Activated naive CD4-positive, alpha-beta T cell treated with anti-CD3 and anti-CD28 coated beads, Interleukin-2, amount 50 U/mL, for 16 hours (primary cell): Measurements from ENCODE around the gene SMG1.
A peak's percentile ranks its signal among the peaks of the same experiment; 100 is the strongest.
"Not testable (repeated sequence)": the region's sequence is repeated elsewhere in the genome, so short reads cannot be mapped to it uniquely, and the experiment has no call there.

ENCODE experiments used
- DNase-seq: peaks from one replicate; pipeline ENCODE4 v3.0.0-alpha.2; 2020

The SMG1 gene

DNA sequence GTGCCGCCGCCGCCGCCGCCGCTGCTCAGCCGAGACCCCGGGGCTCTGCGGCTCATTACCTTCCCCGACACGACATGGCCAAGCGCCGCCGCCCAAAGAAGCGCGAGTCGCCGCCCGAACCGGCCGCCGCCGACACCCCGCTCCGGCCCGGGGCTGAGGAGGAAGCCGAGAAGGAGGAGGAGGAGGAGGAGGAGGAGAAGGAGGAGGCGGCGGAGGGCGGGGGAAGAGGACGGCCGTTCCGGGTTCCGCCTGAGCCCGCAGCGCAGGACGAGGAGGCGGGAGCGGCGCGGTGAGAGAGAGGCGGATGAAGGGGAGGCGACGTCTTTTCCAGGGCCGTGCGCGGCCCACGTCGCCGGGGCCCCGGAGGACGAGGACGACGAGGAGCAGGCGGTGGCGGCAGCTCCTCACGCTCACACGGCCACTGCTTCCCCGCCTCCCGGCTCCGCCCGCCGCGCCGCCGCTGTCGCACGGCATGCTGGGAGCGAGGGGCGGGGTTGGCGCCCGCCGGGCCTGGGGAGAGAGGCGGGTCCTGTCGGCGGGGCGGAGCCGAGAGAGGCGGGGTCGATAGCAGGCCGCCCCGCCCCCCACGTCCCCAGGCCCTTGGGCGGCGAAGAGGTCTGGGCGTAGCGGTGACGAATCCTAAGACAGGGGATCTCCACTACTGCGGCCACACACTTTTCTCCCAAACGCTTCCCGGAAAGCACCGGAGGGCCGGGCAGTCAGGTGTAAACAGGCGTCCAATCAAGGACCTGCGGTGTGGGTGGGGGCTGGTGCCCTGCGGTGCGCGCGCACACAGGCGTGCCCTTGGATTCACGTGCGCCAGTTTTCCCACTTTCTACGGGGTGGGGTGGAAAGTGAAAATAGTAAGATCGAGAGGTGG lies at the start of gene SMG1:
Gene SMG1, minus strand, starts transcription at position 423 of the 880 bp plus-strand sequence. Its CDS starts 367 bp downstream, at position 56.
- DNase-seq, result peak; percentile 93

DNA sequence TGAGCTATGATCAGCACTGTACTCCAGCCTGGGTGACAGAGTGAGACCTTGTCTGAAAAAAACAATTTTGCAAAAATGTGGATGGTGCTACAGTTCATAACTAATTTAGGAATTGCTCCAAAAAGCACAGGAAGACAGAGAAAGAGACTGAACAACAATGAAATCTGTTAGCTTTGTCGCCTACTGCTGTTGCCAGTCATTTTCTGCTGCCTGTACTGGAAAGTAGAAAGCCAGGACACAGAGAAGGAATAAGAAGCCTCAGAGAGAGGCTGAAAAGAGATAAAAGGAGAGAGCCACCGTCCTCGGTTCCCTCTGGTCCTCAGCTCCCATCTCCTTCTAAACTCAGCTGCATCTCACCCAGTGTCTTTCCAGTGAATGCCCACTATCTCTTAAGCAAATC lies 48.9 kb upstream of the SMG1 start:
- DNase-seq, result no peak

DNA sequence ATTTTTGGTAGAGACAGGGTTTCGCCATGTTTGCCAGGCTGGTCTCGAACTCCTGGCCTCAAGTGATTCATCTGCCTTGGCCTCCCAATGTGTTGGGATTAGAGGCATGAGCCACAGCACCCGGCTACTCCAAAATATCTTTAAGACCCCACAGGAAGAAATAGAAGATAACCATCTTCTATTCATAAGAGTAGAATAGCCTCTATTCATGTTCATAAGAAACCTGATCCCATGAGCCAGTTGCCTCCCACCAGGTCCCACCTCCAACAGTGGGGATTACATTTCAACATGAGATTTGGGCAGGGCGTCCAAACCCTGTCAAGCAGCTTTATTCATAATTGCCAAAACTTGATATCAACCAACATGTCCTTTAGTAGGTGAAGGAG lies 43.6 kb upstream of the SMG1 start:
- DNase-seq, result no peak

DNA sequence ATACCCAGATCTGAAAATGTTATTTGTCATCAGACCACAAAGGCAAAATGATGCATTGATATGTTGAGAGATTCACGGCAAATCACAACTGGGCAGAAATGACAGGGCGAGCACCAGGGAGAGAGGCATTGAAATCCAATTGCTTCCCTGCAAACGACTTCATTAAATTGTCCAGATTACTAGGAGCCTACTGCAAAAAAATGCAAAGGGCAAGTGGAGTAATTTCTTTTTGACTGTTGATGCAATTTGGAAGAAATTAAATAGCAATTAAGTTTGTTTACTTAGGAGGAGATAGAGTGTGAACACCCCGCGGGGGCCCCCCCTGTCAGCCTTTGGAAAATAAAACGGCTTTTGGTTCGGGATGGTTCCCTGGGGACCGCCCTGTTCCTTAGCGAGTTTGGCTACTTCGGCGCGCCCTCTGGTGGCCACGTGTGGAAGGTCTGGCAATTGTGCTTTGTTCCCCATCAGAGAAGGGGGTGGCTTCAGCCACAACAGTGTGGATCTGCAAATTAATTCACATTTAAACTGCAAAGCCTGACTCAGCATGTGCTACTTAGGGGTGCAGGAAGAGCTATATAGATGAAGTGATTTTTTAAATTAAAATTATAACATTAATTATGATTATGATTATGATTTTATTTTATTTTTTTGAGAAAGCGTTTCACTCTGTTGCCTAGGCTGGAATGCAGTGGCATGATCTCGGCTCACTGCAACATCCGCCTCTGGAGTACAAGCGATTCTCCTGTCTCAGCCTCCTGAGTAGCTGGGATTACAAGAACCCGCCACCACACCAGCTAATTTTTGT lies 43.0 kb upstream of the SMG1 start:
- DNase-seq, result peak; percentile 74

DNA sequence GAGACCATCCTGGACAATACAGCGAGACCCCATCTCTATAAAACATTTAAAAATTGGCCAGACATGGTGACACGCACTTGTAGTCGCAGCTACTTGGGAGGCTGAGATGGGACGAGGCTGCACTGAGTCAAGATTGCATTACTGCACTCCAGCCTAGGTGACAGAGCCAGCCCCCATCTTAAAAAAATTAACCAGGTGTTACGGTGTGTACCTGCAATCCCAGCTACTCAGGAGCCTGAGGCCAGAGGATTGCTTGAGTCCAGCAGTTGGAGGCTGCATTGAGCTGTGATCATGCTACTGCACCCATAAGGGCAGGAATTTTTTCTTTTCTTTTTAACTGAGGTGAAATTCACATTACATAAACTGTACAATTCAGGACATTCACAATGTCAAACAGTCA lies 40.6 kb upstream of the SMG1 start:
- DNase-seq, result no peak

DNA sequence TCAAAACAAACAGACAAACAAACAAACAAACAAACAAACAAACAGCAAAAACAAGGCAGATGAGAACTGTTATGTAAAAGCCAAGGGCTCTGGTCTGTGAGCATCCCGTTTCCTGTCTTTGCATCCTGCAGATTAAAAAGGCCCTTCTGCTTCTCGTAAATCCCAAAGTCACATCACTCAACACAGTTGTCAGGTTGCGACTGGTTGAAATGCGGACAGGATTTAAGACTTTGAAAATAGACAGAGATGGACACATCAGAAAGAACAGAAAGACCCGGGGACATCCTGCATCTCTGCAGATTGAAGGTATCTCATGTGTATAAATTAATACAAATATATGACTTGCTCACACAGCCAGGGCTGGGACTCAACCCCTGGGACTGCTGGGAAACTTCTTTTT lies 39.3 kb upstream of the SMG1 start:
- no peak for DNase-seq

DNA sequence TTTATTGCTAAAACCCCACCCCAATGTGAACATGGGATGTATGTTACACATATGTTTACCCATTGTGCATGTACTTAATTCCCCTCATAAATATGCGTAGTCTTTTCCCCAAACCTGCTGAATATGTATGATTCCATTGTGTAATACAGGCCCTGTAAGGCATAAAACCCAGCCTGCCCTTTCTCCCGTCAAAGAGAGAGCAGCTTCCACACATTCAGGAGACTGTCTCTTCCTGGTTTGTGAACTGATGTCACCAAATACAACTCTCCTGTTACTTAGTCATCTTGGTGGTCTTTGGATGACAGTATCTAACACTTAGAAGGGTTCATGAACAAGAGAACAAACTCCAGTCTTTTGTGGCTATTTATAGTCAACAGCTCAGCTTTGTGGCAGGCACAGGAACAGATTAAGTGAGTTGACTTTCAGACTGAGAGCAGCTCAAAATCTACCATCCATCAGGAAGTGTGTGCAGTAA lies 32.9 kb upstream of the SMG1 start:
- DNase-seq, result no peak

DNA sequence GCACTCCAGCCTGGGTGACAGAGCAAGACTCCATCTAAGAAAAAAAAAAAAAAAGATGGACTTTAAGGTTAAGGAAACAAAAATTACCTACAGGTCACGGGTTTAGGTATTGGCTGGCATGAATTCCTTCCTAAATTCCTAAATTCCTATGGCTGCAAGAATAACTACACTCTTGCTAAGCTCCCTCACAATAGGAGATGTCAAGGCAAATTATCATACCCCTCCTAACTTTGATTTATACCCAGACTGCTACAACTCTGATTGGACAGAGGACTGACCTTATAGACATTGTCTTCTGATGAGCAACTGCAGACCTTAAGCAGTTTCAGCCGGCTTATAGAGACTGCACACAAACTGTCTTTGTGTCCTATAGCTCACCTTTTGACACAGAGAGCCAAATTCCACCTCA lies 32.4 kb upstream of the SMG1 start:
- no peak for DNase-seq

DNA sequence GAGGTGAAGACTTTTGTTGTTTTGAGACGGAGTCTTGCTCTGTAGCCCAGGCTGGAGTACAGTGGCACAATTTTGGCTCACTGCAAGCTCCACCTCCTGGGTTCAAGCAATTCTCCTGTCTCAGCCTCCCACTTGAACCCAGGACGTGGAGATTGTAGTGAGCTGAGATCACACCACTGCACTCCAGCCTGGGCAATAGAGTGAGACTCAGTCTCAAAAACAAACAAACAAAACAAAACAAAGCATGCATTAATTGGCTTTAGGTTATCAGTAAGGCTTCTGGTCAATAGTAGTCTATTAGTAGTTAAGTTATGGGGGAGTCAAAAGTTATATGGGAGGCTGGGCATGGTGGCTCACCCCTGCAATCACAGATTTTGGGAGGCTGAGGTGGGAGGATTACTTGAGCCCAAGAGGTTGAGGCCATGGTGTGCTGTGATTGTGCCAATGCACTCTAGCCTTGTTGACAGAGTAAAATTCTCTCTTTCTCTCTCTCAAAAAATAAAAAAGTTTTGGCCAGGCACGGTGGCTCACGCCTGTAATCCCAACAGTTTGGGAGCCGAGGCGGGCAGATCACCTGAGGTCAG lies 30.5 kb upstream of the SMG1 start:
- DNase-seq, result not testable (repeated sequence)

DNA sequence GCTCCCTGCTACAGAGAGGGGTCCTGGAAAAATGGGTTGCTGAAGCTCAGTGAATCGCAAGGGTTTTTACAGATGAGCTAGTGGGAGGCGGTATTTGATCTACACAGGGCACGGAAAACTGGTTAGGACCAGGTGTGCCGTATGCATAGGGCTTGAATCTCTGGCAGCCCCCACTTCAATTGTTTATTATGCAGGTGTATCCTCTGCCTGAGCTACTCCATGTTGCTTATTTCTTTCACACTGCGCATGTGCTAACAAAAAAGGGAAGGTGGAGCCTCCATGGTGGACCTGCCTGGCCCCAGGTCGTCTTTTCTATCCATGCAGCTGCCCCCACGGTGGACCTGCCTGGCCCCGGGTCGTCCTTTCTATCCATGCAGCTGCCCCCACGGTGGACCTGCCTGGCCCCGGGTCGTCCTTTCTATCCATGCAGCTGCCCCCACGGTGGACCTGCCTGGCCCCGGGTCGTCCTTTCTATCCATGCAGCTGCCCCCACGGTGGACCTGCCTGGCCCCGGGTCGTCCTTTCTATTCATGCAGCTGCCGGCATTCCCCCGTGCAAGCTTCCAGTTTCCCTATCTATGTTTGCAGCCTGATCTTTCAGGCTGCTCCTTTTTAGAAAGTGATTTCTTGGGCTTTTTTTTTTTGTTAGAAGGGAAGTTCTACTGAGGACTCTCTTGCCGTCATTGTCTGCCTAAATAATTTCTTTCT lies 29.8 kb upstream of the SMG1 start:
- DNase-seq, result not testable (repeated sequence)

DNA sequence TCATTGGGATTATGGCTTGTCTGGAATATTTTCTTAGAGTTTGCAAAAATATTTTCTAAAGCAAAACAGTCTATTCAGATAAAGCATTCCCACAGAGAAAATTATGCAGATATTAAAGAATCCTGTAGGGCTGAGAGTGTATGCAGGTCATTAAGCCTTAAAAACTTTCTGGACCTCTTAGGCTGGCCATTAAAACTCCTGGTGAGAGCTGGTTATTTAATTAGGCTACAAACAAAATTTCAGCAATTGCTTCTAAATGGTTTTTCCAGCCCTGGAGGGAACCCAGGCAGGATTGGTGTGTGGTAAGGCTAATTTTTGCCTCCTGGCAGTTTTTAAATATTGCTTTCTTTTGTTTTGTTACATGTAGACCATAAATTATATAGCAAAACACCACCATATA lies 27.3 kb upstream of the SMG1 start:
- no peak for DNase-seq

DNA sequence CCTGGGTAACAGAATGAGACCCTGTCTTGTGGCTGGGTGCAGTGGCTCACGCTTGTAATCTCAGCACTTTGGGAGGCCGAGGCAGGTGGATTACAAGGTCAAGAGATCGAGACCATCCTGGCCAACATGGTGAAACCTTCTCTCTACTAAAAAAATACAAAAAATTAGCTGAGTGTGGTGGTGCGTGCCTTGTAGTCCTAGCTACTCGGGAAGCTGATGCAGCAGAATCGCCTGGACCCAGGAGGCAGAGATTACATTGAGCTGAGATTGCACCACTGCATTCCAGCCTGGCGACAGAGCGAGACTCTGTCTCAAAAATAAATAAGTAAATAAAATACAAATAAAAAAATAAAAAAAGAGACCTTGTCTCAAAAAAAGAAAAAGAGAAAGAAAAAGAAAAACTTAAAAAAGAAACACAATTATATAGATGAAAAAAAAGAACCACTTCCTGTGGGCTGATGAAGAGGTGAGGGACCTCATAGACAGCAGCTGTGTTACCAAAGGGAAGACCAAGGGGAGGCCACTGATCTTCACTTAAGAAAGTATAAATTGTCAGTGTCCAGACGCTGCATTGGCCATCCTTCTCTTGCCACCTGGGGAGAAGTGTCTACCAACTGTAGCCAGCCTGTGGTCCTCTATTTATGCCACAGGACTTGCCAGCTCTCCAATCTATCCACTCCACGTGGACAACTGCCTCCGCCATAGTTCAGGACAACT lies 24.4 kb upstream of the SMG1 start:
- no peak for DNase-seq

DNA sequence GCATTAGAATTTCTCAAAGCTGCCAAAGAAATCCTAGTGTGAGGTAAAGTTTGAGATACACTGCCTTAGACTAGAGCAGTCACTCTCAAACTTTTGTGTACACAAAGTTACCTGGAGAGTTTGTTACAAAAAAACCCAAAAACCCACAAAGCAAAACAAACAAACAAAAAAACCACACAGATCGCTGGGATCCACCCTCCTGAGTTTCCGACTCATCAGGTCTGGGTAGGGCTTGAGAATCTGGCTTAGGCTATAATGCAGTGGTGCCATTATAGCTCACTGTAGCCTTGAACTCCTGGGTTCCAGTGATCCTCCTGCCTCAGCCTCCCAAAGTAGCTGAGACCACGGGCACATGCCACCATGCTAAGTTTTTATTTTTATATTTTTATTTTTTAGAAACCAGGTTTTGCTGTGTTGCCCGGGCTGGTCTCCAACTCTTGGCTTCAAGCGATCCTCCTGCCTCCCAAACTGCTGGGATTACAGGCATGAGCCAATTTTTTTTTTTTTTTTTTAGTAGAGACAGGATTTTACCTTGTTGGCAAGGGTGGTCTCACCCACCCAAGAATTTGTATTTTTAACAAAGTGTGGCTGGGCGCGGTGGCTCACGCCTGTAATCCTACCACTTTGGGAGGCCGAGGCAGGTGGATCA lies 22.3 kb upstream of the SMG1 start:
- no peak for DNase-seq

DNA sequence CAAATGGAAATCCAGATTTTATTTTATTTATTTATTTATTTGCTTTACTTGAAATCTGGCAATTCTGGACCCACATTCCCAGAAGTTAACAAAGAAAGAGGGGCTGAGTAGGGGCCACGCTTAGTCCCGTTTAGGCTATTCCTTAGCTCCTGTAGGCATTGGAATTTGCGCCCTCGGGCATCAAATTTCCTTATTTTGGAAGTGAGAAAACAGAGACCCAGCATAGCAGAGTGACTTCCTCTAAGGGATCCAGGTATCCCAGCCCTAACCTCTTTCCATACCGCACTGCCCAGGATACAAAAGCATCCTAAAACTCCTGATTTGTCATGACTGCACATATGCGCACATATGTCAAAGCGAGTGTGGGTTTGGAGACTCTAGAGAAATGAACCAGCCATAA lies 19.0 kb upstream of the SMG1 start:
- no peak for DNase-seq

DNA sequence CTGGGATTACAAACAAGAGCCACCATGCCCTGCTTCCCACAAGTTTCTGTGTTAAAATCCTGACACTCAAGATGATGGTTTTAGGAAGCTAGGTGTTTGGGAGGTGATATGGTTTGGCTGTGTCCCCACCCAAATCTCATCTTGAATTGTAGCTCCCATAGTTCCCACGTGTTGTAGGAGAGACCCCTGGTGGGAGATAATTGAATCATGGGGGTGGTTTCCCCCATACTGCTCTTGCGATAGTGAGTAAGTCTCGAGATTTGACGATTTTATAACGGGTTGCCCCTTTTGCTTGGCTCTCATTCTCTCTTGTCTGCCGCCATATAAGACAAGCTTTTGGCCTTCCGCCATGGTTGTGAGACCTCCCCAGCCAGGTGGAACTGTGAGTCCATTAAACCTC lies 17.2 kb upstream of the SMG1 start:
- DNase-seq, result no peak

DNA sequence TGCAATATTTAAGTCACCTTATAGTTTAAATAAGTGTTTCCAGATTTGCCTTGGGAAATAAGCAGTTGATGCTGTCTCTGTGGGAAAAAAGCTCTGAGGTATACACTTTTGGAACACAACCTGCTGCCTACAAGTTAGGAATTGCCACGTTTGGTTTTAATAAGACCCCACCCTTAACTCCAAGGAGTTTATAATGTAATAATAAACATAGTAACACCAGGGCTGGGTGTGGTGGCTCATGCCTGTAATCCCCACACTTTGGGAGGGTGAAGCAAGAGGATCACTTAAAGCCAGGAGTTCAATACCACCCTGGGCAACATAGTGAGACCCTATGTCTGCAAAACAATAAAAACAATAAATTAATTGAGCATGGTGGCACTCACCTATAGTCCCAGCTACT lies 15.9 kb upstream of the SMG1 start:
- DNase-seq, result no peak

DNA sequence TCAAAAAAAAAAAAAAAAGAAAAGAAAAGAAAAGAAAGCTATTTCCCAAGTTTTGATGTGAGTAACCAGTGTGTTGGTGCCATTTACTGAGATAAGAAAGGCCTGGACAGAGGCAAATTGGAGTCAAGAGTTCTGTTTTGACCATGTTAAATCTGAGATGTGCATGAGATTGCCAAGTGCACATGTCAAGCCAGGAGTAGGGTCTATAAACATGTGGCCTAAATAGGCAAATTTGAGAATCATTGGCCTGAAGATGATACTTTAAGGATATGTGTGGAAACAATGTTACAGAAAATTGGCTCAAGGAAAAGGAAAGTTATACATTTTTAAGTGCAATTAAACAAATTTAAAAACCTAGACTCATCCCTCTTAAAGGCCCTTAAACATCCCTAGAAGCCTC lies 15.3 kb upstream of the SMG1 start:
- DNase-seq, result no peak

DNA sequence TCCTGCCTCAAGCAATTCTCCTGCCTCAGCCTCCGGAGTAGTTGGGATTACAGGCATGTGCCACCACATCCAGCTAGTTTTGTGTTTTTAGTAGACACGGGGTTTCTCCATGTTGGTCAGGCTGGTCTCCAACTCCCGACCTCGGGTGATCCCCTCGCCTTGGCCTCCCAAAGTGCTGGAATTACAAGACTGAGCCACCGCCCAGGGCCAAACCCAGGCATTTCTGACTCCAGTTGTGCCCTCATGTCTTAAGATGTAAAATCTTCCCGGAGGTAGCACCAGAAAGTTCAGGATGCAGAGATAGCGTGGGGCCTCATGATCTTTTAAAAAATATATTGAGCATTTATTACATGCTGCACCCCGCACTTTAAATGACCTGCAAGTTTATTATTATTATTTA lies 12.8 kb upstream of the SMG1 start:
- DNase-seq, result no peak

DNA sequence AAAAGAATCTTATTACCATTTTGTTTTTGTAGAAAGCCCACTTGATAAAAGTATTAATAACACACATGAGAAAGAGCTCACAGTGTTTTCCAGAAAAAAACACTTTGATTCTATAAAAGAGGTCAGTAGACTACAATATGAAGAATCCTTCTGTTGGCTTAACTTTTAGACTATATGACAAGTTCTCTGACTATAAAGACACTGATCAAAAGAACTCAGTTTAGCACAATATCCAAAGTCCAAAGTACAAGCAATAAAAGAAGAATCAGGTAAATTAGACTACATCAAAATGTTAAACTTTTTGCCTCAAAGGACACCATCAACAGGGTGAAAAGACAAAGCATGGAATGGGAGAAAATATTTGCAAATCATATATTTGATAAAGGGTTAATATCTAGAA lies 11.2 kb upstream of the SMG1 start:
- DNase-seq, result no peak

DNA sequence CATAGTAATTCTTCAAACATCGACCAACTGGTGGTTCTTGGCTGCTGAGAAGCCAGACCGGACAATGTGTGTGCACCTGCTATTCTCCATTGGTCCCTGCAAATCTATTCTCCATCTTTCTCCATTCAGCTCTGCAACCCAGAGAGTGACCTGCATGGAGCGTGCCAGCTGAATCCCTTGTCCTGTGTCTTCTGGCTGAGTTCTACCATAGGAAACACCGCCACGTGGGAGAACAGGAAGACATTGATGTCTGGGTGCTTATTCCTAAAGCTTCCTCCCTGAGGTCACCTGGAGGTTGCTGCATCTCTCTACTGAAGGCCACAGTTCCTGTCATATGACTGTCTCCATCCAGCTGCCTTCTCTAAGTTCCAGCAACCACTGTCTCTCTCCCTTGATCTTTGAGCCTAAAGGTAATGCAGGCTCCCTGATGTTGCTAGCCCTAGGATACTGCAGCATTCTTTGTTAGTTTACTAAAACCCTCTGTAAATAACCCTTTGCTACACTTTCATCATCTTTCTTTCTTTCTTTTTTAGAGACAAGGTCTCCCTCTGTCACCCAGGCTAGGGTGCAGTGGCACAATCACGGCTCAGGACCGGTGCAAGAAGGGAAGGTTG lies 10.6 kb upstream of the SMG1 start:
- DNase-seq, result no peak

DNA sequence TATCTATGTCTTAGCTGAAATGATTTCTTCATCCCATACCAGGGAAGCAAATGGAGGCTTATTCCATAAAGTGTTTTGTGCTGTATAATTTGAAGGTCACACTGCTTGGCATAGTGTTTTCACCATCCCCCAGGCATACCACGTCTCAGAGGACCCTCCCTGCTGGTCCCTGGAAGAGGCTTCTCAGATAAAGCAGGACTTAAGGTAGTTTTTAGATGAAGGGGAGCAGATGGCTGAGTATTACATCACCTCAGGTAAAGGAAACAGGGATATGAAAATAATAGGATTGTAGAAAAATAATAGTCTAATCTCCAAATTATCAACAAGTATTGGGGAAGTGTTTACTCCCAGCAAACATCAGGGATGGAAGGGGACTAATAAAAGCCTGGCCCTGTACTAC lies 7.3 kb upstream of the SMG1 start:
- no peak for DNase-seq
